ENCODE measurements around the gene OSGIN1. TPM values are rescaled to one million over a fixed set of nuclear protein-coding genes. Genes with fewer than 3 reads are reported as not detected.

OSGIN1 gene
- total RNA-seq, 2 donors from 2014 or later: 4.0 to 5.2 TPM

DNA sequence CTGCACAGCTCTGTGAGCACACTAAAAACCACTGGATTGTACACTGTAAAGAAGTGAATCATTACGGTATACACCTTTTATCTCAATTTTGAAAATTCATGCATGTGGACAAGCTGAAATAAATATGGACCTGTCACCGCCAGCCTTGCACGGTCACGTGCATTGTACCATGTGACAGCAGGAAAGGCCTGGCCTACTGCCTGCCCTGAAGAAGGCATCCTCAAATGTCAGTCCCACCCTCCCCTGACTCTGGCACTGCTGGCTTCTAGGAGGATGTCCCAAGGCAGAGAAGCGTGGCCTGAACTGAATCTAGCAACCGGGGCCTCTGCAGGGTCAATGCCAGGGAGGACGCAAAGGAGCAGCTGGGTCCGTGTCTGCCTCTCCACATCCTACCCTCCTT lies 54.9 kb downstream of the OSGIN1 start:
- H3K4me3 ChIP-seq: no peak overlapping the region
- ATAC-seq: no peak
- intact Hi-C loops (cut with DNase I): no loop called here
- no peaks in the 10 kb centered on the region for H3K36me3 ChIP-seq (replicated peaks in 1 of 2; ENCODE audit: insufficient read depth in 1 of 2, low read depth in 2 of 2)
- no peaks in the 10 kb centered on the region for H3K9me3 ChIP-seq
- no peaks in the 10 kb centered on the region for H3K27me3 ChIP-seq
- TF ChIP-seq, protein P1, sequence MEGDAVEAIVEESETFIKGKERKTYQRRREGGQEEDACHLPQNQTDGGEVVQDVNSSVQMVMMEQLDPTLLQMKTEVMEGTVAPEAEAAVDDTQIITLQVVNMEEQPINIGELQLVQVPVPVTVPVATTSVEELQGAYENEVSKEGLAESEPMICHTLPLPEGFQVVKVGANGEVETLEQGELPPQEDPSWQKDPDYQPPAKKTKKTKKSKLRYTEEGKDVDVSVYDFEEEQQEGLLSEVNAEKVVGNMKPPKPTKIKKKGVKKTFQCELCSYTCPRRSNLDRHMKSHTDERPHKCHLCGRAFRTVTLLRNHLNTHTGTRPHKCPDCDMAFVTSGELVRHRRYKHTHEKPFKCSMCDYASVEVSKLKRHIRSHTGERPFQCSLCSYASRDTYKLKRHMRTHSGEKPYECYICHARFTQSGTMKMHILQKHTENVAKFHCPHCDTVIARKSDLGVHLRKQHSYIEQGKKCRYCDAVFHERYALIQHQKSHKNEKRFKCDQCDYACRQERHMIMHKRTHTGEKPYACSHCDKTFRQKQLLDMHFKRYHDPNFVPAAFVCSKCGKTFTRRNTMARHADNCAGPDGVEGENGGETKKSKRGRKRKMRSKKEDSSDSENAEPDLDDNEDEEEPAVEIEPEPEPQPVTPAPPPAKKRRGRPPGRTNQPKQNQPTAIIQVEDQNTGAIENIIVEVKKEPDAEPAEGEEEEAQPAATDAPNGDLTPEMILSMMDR (IDR thresholded peaks at IDR 0.05): no peak
- TF ChIP-seq POLR2A (IDR thresholded peaks at IDR 0.05): no peak
- DNase-seq: no peak
- H3K4me1 ChIP-seq: no peaks in the 10 kb centered on the region
- 73 to 74% methylated on average over 8 of the region's 8 CpGs for WGBS, 2 donors
- H3K27ac ChIP-seq: no peak overlapping the region

DNA sequence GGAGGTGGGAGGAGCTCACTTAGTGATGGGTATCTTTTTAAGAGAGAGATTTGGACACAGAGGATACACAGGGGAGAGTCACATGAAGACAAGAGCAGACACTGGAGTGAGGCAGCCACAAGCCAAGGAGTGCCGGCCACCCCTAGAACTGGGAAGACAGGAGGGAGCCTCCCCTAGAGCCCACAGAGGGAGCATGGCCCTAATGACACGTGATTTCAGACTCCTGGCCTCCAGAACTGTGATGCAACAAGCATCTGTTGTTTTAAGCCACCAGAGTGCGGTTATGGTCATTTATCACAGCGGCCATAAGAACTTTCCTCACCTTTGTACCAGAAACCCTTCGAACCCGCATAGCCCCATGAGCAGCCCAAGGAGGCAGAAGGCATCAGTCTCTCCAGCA lies 56.2 kb downstream of the OSGIN1 start:
- Histone ChIP-seq H3K4me1 (no peaks in the 10 kb centered on the region), H3K27me3 (no peaks in the 10 kb centered on the region), H3K4me3 (no peak overlapping the region), H3K27ac (no peak overlapping the region), H3K36me3 (replicated peaks in 1 of 2; ENCODE audit: insufficient read depth in 1 of 2, low read depth in 2 of 2) (no peaks in the 10 kb centered on the region), H3K9me3 (no peaks in the 10 kb centered on the region)
- DNase-seq: no peak
- intact Hi-C loops (cut with DNase I): no loop called here
- TF ChIP-seq, protein P1 (IDR thresholded peaks at IDR 0.05): no peak
- TF ChIP-seq POLR2A (IDR thresholded peaks at IDR 0.05): no peak
- no peak for ATAC-seq
- WGBS, 2 donors: 77 to 79% methylated on average over 6 of the region's 6 CpGs

DNA sequence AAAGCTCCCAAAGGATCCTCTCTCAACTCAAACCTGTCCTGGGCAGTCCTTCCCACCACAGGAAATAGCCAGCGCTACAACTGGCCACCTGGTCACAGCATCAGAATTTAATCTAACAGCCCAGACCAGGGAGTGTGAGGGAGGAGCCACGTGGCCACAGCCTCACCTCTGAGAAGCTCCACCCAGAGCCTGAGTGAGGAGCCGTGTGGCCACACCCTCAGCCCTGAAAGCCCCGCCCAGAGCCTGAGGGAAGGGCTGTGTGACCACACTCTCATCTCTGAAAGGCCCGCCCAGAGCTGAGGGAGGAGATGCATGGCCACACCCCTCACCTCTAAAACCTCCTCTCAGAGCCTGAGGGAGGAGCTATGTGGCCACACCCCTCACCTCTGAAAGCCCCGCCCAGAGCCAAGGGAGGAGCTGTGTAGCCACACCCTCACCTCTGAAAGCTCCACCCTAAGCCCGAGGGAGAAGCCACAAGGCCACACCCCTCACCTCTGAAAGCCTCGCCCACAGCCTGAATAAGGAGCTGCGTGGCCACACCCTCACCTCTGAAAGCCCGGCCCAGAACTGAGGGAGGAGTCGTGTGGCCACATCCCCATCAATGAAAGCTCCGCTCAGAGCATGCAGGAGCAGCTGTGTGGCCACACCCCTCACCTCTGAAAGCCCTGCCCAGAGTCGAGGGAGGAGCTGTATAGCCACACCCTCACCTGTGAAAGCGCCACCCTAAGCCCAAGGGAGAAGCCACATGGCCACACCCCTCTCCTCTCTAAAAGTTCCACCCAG lies 60.9 kb downstream of the OSGIN1 start:
- intact Hi-C loops (cut with DNase I): no loop called here
- no peaks in the 10 kb centered on the region for H3K4me1 ChIP-seq
- no peaks in the 10 kb centered on the region for H3K9me3 ChIP-seq
- DNase-seq (peak; percentile 78 to 93 (median 91)), ATAC-seq (peak; percentile 85)
- no peak overlapping the region for H3K4me3 ChIP-seq
- H3K36me3 ChIP-seq (replicated peaks in 1 of 2; ENCODE audit: insufficient read depth in 1 of 2, low read depth in 2 of 2): no peaks in the 10 kb centered on the region
- H3K27me3 ChIP-seq: no peaks in the 10 kb centered on the region
- WGBS, 2 donors: 9 to 11% methylated on average over 3 to 14 of the region's 14 CpGs
- no peak overlapping the region for H3K27ac ChIP-seq
- TF ChIP-seq POLR2A (IDR thresholded peaks at IDR 0.05): no peak
- TF ChIP-seq, protein P1 (IDR thresholded peaks at IDR 0.05): peak in 1 of 7 experiments; percentile 8

DNA sequence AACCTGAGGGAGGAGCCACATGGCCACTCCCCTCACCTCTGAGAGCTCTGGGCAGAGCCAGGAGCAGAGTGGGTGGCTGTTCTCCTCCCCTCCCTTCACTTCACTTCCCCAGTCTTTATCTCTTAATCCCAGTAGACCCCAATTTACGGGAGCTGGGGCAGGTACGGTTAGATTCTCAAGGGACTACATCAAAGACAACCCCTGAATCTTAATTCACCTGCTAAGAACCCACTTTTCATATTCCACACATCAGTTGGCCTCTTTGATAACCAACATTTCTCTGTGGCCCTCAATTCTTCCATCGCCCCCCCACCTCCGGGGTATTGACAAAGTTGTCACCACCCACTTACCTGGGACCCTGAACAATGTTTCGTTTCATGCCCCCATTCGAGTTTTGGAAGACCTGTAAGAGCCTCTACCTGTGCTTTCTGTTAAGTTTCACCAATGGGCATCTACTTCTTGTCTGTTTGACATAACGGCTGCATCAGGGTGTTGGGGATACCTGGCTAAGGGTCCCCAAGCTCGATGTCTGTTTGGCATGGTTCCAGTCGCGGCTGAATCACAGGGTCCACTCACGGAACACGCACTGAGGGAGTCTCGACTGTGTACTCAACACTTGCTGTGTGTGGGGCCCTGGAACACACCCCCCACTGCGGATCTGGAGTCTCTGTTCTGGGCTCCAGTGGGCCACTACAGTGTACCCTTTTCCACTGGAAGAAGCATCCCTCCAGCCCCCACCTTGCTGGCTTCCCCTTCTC lies 61.7 kb downstream of the OSGIN1 start:
- H3K36me3 ChIP-seq (replicated peaks in 1 of 2; ENCODE audit: insufficient read depth in 1 of 2, low read depth in 2 of 2): no peaks in the 10 kb centered on the region
- TF ChIP-seq POLR2A (IDR thresholded peaks at IDR 0.05): no peak
- TF ChIP-seq, protein P1 (IDR thresholded peaks at IDR 0.05): peak in 1 of 7 experiments; percentile 7
- no peak overlapping the region for H3K27ac ChIP-seq
- H3K27me3 ChIP-seq: no peaks in the 10 kb centered on the region
- intact Hi-C loops (cut with DNase I): no loop called here
- no peak overlapping the region for H3K4me3 ChIP-seq
- H3K9me3 ChIP-seq: no peaks in the 10 kb centered on the region
- no peaks in the 10 kb centered on the region for H3K4me1 ChIP-seq
- WGBS, 2 donors: 57 to 64% methylated on average over 8 to 14 of the region's 14 CpGs
- DNase-seq (no peak), ATAC-seq (no peak)

Measured in body of pancreas (tissue), 4 donors.